HPDE6-E6E7 (cell line): ENCODE results near the gene PLEKHA1.

Experiments used
- DNase-seq: peaks from one replicate; pipeline ENCODE4 v3.0.0; 2011; ENCODE audit warnings: missing footprints; ENCODE audit errors: extremely low spot score

PLEKHA1 gene

DNA sequence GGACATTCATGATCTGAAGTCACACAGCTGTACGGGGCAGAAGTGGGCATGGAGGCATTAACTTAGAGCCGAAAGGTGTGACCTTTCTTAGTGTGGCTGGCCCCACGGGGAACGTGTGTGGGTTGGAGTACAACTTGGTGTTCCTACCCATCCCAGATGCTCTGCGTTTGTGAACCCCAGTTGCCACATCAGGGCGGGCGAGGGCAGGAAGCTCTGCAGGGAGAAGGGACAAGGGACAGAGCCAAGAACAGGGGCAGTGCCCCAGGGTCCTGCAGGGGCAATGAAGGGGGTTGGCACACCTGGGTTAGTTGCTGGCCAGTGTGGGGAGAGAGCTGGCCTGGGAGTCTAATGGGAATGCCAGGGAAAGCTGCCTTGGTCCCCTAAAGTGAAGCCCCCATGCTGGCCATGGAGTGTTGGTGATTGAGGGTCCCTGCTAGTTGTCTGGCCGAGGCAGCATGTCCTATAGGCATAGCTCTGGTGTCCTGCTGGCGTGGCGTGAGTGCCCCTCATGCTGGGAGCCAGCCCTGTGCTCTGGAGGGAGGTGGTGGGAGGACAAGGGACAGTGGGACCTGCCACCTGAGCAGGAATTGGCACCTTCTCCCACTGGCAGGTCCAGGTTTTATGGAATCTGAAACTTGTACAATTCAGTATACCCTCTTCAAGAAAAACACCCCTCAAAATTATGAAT, 105.8 kb downstream of the PLEKHA1 start:
- DNase-seq, result no peak

DNA sequence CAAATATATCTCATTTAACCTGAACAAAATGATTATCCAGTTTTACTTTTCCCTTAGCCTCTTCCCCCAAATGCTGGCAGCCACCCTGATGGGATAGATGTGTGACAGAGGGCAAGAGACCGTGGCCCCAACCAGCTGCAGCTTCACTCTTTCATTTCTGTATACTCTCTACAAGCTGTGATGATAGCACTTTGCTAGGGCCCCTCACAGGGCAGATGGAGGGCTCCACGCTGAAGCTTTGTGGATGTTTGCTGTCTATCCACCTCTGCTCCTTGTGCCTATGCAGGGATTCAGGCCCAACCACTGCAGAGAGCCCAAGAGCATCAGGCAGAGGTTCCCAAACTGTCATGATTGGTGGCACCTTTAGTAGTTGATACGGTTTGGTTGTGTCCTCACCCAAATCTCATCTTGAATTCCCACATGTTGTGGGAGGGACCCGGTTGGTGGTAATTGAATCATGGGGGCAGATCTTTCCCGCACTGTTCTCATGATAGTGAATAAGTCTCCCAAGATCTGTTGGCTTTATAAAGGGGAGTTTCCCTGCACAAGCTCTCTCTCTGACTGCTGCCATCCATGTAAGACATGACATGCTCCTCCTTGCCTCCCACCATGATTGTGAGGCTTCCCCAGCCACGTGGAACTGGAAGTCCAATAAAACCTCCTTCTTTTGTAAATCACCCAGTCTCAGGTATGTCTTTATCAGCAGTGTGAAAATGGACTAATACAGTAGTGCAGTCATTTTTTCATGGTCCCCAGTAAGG, 107.0 kb downstream of the PLEKHA1 start:
- no peak for DNase-seq
